CD4-positive, alpha-beta T cell treated with Interleukin-10 for 1 hour (primary cell): Measurements from ENCODE around the gene DGKD.
"Not testable (repeated sequence)": the region's sequence is repeated elsewhere in the genome, so short reads cannot be mapped to it uniquely, and the experiment has no call there.

Source experiments
- DNase-seq: peaks from one replicate; pipeline ENCODE4 v3.0.0-alpha.2; 2020

The DGKD gene, protein sequence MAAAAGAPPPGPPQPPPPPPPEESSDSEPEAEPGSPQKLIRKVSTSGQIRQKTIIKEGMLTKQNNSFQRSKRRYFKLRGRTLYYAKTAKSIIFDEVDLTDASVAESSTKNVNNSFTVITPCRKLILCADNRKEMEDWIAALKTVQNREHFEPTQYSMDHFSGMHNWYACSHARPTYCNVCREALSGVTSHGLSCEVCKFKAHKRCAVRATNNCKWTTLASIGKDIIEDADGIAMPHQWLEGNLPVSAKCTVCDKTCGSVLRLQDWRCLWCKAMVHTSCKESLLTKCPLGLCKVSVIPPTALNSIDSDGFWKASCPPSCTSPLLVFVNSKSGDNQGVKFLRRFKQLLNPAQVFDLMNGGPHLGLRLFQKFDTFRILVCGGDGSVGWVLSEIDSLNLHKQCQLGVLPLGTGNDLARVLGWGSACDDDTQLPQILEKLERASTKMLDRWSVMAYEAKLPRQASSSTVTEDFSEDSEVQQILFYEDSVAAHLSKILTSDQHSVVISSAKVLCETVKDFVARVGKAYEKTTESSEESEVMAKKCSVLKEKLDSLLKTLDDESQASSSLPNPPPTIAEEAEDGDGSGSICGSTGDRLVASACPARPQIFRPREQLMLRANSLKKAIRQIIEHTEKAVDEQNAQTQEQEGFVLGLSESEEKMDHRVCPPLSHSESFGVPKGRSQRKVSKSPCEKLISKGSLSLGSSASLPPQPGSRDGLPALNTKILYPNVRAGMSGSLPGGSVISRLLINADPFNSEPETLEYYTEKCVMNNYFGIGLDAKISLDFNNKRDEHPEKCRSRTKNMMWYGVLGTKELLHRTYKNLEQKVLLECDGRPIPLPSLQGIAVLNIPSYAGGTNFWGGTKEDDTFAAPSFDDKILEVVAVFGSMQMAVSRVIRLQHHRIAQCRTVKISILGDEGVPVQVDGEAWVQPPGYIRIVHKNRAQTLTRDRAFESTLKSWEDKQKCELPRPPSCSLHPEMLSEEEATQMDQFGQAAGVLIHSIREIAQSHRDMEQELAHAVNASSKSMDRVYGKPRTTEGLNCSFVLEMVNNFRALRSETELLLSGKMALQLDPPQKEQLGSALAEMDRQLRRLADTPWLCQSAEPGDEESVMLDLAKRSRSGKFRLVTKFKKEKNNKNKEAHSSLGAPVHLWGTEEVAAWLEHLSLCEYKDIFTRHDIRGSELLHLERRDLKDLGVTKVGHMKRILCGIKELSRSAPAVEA

DNA sequence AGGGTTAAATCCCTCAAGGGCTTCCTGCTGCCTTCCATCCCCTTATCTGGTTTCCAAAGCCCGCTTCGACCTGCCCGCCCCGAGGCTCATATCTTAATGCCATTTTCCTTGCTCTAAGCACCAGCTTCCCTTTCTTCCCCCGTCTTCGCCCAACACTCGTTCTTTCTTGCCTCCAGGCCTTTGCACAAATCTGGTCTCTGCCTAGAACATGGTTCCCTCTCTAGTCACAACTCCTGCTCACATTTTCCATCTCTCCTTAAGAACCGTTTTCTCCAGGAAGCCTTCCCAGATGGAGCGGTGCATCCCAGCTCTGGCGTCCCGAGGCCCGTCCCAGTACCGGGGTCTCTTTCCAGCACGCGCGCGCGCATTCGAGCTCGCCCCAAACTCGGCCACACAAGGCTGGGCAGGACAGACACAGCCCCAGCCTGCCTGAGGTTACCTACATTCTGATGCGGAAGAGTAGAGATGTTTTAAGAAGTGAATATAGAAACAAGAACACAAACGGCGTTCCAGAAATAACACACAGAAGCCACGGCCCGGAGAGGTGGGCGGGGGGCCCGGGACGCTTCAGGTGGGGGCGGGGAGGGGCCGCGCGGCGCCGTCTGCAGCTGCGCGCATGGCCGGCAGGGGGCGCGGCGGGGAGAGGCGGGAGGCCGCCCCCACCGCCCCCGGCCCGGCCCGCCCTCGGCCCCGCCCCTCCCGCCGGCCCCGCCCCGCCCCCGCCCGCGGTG is at the start of gene DGKD:
Gene DGKD (plus strand): TSS at position 726 of the 731 bp plus-strand sequence. CDS start 25 bp downstream, outside the sequence.
- peak; percentile 81 for DNase-seq

DNA sequence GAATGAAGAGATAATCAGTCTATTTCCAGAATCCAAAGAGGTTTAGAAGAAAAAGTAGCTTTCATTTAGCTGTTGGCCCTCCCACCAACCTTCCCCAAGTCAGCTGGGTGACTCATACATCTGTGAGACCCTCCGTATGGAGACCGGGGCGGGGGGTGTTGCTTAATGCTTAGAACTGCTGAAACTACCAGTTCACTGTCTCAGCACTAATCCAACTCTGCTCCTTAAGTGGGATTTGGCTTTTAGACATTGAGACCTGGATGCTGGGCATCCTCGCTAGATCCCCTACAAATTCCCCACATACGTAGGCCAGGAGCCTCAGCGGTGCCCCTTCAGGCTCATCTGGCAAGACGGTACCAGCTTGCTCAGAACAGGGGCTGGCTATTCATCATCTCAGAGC is 46.7 kb upstream of the DGKD start, which contains the start of gene SAG:
Gene SAG (plus strand): TSS at position 252 of the 400 bp plus-strand sequence. CDS start 1,374 bp downstream, outside the sequence.
- no peak for DNase-seq

DNA sequence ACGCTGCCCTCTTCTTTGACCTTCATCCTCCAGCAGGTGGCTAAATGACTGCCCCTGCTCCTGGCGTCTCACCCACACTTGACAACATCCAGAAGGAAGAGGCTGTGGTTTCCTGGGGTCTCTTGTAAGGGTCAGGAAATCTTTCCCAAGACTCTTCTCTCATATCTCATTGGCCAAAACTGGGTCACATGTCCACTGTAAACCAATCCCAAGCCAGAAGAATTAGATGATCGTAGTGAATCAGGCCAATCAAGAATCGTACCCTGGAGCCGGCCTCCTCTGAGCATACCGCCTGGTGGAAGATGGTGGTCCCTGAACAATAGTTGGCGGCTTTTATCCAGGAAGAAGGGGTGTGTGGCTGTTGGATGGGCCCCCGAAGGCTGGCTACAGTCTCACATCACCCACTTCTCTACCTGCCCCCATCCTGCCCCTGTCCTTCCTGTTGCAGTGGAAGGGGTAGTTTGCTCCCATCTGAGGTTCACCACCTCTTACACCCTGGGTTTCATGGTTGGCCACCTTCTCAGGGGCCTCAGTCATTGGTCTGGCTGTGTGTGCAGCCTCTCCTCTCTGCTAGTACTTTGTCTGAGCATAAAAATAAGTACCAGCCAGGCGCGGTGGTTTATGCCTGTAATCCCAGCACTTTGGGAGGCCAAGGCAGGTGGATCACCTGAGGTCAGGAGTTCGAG is 42.9 kb upstream of the DGKD start:
- no peak for DNase-seq

- DNase-seq, result no peak
These were observed 41.4 kb upstream of the DGKD start for GRCh38 chr2:233312874-233313273.

GRCh38 chr2:233314180-233314925 is 39.9 kb upstream of the DGKD start:
- no peak for DNase-seq

- no peak for DNase-seq
These were observed 36.9 kb upstream of the DGKD start for GRCh38 chr2:233317196-233317943.

DNA sequence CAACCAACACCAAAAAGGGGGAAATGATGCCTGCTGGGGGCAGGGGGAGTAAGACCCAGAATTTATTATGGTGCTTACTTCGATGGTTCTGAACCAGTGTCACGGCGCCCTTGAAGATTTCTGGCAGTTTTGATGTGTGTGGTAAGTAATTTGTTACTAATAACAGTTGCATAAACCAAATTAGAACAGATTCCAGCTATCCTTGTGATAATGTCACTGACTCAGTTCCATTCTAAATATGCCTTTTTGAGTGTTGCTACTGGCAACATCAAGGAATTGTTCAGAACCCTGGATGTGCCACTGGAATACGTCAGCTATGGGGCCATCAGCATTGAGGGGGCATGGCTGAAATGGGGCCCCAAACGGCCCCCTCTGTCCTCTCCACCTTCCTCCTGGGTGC is 35.0 kb upstream of the DGKD start:
- DNase-seq, result no peak

DNA sequence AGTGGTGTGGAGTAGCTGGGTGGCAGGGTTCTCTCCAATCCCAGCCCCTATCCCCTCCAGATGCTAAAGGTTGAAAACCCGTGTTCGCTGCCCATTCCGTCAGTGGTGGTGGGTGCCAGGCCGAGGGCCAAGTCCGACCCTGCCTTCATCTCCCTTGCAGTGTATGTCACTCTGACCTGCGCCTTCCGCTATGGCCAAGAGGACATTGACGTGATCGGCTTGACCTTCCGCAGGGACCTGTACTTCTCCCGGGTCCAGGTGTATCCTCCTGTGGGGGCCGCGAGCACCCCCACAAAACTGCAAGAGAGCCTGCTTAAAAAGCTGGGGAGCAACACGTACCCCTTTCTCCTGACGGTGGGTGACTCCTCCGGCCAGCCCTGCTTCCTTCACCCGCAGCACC is 33.8 kb upstream of the DGKD start:
- DNase-seq, result no peak

- no peak for DNase-seq
These were observed 33.1 kb upstream of the DGKD start for GRCh38 chr2:233321166-233321565.

DNA sequence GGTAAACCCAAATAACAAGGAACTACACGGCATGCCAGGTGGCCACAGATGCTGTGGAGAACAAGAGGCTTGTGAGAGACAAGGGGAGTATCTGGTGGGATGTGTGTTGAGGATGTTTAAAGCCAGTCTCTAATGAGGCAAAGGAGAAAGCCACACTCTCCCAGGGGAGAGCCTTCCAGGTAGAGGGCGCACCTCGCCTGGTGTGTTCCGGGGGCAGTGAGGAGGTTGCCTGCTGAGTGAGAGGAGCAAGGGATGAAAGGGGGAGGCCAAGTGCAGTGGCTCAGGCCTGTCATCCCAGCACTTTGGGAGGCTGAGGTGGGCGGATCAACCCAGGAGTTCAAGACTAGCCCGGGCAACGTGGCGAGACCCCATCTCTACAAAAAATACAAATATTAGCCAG is 30.4 kb upstream of the DGKD start:
- no peak for DNase-seq

DNA sequence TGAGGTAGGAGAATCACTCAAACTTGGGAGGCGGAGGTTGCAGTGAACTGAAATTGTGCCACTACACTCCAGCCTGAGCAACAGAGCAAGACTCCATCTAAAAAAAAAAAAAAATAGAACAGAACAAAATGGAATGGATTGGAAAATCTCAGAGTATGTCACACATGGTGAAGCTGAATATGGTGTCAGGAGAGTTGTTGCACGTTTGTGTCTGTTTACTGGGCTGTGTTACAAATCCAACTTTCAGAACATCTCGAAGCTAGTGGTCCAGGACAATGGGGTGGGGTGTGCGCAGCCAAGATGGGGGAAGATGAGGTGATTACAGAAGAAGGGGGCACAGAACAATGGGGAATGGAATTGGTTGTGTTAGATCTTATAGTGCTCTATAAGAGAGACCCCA is 29.0 kb upstream of the DGKD start:
- DNase-seq, result no peak

GRCh38 chr2:233325814-233326213 is 28.5 kb upstream of the DGKD start:
- no peak for DNase-seq

DNA sequence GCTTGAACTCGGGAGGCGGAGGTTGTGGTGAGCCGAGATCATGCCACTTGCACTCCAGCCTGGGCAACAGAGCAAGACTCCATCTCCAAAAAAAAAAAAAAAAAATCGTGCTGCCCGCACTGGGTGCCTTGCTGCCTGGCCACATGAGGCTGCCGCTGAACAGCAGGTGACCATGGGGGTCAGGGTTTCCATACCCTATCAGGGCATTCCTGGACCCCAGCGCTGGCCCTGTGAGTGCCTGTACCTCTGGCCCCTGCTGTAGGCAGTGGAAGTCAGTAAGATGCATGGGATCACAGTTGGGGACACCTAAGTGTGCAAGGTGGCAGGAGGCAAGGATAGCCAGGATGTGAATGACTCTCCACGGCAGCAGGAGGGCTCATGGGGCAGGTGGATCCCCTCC is 27.8 kb upstream of the DGKD start:
- DNase-seq, result no peak

GRCh38 chr2:233328922-233329321 is 25.4 kb upstream of the DGKD start:
- DNase-seq, result no peak

GRCh38 chr2:233329489-233330135 is 24.7 kb upstream of the DGKD start:
- no peak for DNase-seq

- peak; percentile 87 for DNase-seq
These were observed 22.8 kb upstream of the DGKD start for GRCh38 chr2:233331536-233331935.

DNA sequence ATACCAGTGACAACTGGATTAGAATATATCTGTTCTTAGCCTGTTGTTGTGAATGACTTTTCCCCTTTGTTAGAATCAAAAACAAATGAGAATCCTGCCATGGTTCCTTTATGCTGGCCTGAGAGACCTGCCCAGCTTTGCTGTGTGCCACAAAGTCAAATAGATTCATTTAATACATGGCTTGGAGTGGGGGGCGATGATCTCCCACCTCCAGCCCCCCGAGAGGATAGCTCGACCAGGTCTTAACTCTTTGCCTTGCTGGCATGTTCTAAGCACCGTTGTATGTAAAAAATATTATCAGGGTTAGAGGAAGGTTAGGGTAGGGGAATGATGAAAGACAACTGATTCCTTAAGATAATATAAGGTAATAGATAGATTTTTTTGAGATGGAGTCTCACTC is 22.2 kb upstream of the DGKD start:
- DNase-seq, result no peak

DNA sequence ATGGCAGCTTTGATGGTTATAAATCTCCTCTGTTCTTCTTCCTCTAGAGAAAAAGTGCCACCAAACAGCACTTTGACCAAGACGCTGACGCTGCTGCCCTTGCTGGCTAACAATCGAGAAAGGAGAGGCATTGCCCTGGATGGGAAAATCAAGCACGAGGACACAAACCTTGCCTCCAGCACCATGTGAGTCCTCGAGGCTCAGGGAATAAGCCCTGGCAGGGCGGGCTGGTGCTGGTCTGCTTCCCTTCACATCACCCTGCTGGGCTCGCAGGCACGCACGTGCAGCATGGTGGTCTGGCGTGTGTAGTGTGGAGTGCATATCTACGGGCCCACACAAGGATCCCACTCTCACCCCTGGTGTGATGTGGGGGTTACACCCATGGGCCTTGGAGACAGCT is 19.4 kb upstream of the DGKD start:
- DNase-seq, result no peak

- not testable (repeated sequence) for DNase-seq
These were observed 18.2 kb upstream of the DGKD start for GRCh38 chr2:233336091-233336490.

GRCh38 chr2:233336541-233336940 is 17.8 kb upstream of the DGKD start:
- no peak for DNase-seq
